ENCODE measurements around the gene ACOT12. TPM values are rescaled to one million over a fixed set of nuclear protein-coding genes. Genes with fewer than 3 reads are reported as not detected.

Gene ACOT12
- total and polyA plus RNA-seq, 2 of the 13 experiments (the other 11 are each of a cell fraction or from before 2014, with no cell fraction given) = not detected

- TF ChIP-seq HNRNPLL (IDR thresholded peaks at IDR 0.05; ENCODE audit: low read depth, low read length, poor library complexity, severe bottlenecking) (no peak), TARDBP (CRISPR knock-in tag; IDR thresholded peaks at IDR 0.05) (no peak; the same call in 1 of the 2 replicates), GMEB1 (CRISPR knock-in tag; IDR thresholded peaks at IDR 0.05; ENCODE audit: borderline replicate concordance) (peak; percentile 46; the same call in 1 of the 2 replicates), ZNF329 (CRISPR knock-in tag; IDR thresholded peaks at IDR 0.05; ENCODE audit: low read depth) (no peak), AKAP8 (CRISPR knock-in tag; IDR thresholded peaks at IDR 0.05) (no peak), ZIK1 (CRISPR knock-in tag; IDR thresholded peaks at IDR 0.05; ENCODE audit: borderline replicate concordance, low read depth) (no peak), ZNF790 (CRISPR knock-in tag; IDR thresholded peaks at IDR 0.05; ENCODE audit: borderline replicate concordance) (no peak), CBX1 (IDR thresholded peaks at IDR 0.05; ENCODE audit: low read depth) (no peak), ZNF282 (IDR thresholded peaks at IDR 0.05; ENCODE audit: partially characterized antibody) (no peak), HOMEZ (CRISPR knock-in tag; IDR thresholded peaks at IDR 0.05; ENCODE audit: low read depth) (peak; percentile 82; the same call in 1 of the 2 replicates), EHMT2 (IDR thresholded peaks at IDR 0.05; ENCODE audit: borderline replicate concordance, low read depth, low read length) (no peak), HES4 (CRISPR knock-in tag; IDR thresholded peaks at IDR 0.05; ENCODE audit: borderline replicate concordance) (no peak), ZNF263 (CRISPR knock-in tag; IDR thresholded peaks at IDR 0.05) (no peak), KDM2A (CRISPR knock-in tag; IDR thresholded peaks at IDR 0.05; ENCODE audit: borderline replicate concordance, low read depth) (no peak), HMGXB3 (CRISPR knock-in tag; IDR thresholded peaks at IDR 0.05; ENCODE audit: borderline replicate concordance) (no peak), RARA (CRISPR knock-in tag; IDR thresholded peaks at IDR 0.05) (peak; percentile 99), ZNF652 (CRISPR knock-in tag; IDR thresholded peaks at IDR 0.05; ENCODE audit: borderline replicate concordance, low read depth) (peak; percentile 76; the same call in 1 of the 2 replicates), RARG (CRISPR knock-in tag; IDR thresholded peaks at IDR 0.05; ENCODE audit: low read depth) (no peak)
- TF ChIP-seq, protein P1, sequence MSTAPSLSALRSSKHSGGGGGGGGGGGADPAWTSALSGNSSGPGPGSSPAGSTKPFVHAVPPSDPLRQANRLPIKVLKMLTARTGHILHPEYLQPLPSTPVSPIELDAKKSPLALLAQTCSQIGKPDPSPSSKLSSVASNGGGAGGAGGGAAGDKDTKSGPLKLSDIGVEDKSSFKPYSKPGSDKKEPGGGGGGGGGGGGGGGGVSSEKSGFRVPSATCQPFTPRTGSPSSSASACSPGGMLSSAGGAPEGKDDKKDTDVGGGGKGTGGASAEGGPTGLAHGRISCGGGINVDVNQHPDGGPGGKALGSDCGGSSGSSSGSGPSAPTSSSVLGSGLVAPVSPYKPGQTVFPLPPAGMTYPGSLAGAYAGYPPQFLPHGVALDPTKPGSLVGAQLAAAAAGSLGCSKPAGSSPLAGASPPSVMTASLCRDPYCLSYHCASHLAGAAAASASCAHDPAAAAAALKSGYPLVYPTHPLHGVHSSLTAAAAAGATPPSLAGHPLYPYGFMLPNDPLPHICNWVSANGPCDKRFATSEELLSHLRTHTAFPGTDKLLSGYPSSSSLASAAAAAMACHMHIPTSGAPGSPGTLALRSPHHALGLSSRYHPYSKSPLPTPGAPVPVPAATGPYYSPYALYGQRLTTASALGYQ (CRISPR knock-in tag; IDR thresholded peaks at IDR 0.05) = peak; percentile 92
- TF ChIP-seq, protein P2, sequence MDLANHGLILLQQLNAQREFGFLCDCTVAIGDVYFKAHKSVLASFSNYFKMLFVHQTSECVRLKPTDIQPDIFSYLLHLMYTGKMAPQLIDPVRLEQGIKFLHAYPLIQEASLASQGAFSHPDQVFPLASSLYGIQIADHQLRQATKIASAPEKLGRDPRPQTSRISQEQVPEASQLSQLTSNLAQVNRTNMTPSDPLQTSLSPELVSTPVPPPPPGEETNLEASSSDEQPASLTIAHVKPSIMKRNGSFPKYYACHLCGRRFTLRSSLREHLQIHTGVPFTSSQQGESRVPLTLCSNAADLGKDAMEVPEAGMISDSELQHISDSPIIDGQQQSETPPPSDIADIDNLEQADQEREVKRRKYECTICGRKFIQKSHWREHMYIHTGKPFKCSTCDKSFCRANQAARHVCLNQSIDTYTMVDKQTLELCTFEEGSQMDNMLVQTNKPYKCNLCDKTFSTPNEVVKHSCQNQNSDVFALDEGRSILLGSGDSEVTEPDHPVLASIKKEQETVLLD (CRISPR knock-in tag; IDR thresholded peaks at IDR 0.05; ENCODE audit: low read depth) = no peak
These were observed 40.7 kb downstream of the ACOT12 start (continued) for GRCh38 chr5:81353189-81353588.
